GM12872 (cell line): Measurements from ENCODE around the gene KCNG1.

ENCODE experiments used
- TF ChIP-seq, protein P1 (sequence below): IDR thresholded peaks from 3 replicates; pipeline ENCODE4 v1.5.1; 2011; ENCODE audit warnings: low read depth, mild to moderate bottlenecking, low read length, moderate library complexity; ENCODE audit not compliant: insufficient read depth

KCNG1 gene

DNA sequence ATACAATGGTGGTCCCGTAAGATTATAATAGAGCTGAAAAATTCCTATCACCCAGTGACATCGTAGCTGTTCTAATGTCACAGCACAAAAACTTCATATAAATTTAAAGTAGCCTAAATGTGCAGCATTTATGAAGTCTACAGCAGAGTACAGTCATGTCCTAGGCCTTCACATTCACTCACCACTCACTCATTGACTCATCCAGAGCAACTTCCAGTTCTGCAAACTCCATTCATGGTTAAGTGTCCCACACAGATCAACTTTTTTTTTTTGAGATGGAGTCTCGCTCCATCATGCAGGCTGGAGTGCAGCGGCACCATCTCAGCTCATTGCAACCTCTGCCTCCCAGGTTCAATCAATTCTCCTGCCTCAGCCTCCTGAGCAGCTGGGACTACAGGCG lies 20.9 kb upstream of the KCNG1 start:
- TF ChIP-seq, protein P1, sequence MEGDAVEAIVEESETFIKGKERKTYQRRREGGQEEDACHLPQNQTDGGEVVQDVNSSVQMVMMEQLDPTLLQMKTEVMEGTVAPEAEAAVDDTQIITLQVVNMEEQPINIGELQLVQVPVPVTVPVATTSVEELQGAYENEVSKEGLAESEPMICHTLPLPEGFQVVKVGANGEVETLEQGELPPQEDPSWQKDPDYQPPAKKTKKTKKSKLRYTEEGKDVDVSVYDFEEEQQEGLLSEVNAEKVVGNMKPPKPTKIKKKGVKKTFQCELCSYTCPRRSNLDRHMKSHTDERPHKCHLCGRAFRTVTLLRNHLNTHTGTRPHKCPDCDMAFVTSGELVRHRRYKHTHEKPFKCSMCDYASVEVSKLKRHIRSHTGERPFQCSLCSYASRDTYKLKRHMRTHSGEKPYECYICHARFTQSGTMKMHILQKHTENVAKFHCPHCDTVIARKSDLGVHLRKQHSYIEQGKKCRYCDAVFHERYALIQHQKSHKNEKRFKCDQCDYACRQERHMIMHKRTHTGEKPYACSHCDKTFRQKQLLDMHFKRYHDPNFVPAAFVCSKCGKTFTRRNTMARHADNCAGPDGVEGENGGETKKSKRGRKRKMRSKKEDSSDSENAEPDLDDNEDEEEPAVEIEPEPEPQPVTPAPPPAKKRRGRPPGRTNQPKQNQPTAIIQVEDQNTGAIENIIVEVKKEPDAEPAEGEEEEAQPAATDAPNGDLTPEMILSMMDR, result no peak

- TF ChIP-seq, protein P1, result no peak
Measured at GRCh38 chr20:51042657-51043247, 19.8 kb upstream of the KCNG1 start.

GRCh38 chr20:51042064-51042463 lies 19.2 kb upstream of the KCNG1 start:
- TF ChIP-seq, protein P1, result no peak

GRCh38 chr20:51037532-51038115 lies 14.7 kb upstream of the KCNG1 start:
- TF ChIP-seq, protein P1, result no peak

DNA sequence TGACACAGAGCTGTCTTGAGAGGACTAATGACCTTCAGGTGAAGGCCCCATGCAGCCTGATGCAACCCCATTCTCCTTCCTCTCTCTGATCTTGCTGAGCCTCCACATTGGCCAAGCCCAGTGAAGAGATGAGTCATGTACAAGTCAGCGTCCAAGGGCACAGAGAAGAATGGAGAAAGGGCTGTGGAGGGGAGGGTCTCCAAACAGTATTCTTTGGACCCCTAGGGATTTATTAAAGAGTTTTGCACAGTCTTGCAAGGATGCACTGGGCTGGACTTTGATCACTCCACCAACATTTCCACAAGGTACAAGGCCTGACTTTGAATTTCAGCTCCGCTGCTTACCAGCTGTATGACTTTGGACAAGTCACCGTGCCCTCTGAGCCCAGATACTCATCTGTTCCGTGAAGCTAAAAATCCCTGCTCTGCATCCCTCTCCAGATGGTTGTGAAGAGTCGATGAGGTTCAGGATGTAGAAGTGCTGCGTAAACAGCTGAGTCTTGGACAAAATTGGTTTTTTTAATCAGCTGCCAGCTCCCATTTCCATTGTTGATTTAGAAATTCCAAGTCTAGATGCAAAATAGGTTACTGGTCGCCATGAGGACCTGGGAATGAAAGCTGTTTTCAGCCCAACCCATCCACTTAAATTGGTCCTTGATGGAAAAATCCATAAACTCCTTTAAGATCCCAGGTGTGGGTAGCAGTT lies 14.1 kb upstream of the KCNG1 start:
- TF ChIP-seq, protein P1, result no peak

DNA sequence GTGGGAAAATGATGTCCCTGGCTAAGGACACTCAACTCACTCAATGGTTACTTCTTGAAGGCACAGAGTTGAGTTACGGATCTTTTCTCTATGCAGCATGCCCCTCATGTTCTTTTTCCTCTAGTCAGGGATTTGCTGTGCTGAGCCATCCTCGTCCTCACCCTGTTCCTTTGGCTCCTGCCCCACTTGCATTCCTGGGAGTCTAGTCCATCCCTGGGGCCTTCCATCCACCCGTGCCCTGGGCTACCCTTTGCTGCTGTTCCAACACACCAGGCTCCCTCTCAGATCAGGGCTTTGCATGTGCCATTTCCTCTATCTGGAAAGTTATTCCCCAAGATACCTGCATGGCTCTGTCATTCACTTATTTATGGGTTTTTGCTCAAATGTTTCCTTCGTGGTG lies 13.3 kb upstream of the KCNG1 start:
- TF ChIP-seq, protein P1, result no peak

- TF ChIP-seq, protein P1, result no peak
Measured at GRCh38 chr20:51034988-51035656, 12.2 kb upstream of the KCNG1 start.
